HG03064 (cell line): ENCODE measurements around the gene DNAH17.

Experiments used
- ATAC-seq: cut with Tn5 transposase; IDR thresholded peaks from one replicate; pipeline ENCODE4 v1.9.1; 2021; ENCODE audit warnings: low read depth; ENCODE audit not compliant: unreplicated experiment

DNAH17 gene

DNA sequence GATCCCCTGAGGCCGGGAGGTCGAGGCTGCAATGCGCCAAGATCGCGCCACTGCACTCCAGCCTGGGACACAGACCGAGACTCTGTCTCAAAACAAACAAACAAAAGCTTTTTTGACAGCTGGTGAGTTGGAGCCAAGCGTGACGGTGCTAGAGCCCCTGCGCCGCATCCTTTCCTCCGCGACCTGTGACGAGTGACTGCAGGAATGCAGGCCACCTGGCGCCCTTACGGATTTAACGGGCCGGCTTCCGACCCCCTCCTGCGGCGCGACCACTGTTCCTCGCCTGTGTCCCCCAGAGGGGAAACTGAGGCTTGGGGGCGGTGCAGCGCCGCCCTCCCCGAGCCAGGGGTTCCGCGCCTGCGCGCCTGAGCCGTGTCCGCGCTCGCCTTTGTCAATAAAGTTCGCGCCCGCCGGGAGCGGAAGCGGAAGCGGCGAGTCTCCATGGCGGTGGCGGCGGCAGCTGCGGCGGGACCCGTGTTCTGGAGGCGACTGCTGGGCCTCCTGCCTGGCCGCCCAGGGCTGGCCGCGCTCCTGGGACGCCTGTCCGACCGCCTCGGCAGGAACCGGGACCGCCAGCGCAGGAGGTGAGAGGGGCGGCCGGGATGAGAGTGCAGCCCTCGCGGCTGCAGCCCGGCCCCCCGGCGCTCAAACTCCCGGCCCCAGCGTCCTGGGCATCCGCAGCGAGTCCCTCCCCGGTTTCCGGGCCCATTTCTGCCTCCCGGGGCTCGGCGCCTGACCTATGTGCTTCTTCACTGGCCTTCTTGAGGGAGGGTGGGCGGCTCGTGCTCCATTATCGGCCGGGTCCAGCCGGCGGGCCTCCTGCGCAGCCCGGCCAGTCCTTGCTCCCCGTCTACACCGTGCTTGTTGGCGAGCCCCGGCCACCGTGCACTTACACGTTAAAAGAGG lies 198.7 kb downstream of the DNAH17 start, which contains the start of gene PGS1:
PGS1 (plus strand) TSS at position 425 of the 906 bp plus-strand sequence; CDS start at position 442, 17 bp downstream.
- ATAC-seq: no peak

DNA sequence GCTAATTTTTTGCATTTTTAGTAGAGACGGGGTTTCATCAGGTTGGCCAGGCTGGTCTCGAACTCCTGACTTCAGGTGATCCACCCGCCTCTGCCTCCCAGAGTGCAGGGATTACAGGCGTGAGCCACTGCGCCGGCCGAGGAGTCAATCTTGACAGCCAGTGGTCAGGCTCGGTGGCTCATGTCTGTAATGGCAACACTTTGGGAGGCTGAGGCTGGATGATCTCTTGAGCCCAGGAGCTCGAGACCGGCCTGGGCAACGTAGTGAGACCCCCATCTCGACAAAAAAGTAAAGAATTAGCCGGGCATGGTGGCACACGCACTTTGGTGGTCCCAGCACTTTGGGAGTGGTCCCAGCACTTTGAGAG lies 199.4 kb downstream of the DNAH17 start:
- no peak for ATAC-seq

DNA sequence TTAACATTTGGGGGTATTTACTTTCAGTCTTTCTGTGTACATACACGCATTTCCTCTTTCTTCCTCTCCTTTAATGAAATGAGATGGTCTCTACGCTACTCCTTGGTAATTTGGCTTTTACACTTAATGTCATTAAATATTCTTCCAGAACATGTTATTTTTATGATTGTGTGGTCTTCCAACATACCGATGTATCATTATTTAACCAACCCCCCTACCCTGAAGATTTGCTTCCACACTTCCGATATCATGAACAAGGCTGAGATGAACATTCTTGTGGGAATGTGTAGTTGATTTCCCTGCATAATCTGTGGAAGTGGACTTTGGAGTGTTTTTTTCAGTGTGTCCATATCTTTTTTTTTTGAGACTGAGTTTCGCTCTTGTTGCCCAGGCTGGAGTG lies 201.0 kb downstream of the DNAH17 start:
- ATAC-seq: no peak

DNA sequence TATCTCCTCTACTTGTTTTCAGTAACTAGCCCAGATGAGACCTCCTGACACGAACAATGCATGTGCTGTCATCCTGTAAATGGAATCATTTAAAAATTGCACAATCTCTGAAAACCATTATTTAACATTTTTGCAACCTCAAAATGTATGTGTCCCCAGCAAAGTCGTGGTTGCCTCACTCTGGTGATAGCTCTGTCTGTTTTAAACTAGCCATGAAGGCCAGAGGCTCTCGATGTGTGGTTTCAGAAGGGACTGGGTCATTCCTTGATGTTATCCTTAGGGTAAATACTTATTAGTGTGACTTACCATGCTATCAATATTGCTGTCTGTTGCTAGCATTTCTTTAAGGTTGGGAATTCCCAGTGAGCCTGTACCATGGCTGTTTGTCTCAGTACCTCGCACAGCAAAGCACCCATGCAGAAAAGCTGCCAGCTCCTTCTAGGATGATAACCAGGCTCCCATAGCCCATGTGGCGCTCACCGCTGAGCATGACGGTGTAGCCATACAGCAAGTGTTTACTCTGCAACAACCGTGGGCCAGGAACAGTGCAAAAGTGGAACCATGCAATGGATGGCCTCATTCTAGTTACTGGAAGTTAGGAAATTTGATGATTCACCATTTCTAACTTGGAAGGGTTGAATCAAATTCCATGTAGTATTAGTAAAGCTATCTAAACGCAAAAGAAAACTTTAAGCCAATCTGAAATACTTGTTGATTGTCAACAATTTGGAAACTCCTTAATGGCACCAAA lies 201.6 kb downstream of the DNAH17 start:
- ATAC-seq: no peak

DNA sequence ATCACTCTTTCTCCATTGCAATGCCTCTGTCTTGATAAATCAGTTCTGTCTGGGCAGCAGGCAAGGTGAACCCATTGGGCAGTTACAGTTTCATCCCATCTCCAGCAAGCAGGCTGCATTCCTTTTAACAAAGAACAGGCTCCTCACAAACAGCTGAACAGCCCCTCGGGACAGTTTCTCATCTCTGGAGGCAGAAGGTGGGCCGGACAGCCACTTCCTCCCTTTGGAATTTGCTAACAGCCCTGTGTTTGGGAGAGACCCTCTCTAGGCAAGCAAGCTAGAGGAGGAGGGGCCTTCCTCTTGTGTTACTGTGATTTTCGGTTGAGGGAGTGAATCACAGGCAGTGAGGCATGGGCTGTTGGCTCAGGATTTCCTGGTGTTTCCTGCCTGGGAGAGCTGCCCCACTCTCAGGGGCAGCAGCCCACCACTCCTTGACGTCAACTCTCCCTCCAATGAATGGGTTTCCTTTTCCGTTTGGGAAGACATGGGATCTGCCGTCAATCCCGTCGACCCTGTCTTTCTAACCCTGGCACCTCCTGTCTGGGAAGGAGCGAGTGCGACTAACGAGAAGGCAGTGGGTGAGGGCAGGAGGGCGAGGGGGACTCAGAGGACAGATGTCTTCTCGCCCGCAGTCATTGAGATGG lies 202.4 kb downstream of the DNAH17 start:
- ATAC-seq: no peak

DNA sequence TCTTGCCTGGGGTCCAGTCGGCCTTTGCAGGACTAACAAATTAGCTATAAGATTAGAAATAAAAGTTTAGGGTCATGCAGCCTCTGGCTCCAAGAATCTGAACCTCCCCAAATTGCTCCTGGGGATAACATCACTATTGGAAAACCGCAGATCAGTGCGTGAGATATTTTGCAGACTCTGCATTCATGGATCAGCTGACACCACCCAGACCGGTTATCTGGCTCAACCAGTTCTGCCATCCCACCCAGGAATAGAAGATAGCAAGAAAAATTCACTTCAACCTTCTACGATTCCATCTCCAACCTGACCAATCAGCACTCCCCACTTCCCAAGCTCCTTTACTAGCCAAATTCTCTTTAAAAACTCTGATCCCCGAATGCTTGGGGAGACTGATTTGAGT lies 203.0 kb downstream of the DNAH17 start:
- no peak for ATAC-seq
